Hippocampal formation (tissue), 2 donors: Measurements from ENCODE around the gene TPD52L1.
"Not testable (repeated sequence)": the region's sequence is repeated elsewhere in the genome, so short reads cannot be mapped to it uniquely, and the experiment has no call there.

Source experiments
- DNase-seq, 2 donors: peaks; one replicate each; lab custom pipeline; 2025; lab: John Stamatoyannopoulos, UW

Gene TPD52L1

DNA sequence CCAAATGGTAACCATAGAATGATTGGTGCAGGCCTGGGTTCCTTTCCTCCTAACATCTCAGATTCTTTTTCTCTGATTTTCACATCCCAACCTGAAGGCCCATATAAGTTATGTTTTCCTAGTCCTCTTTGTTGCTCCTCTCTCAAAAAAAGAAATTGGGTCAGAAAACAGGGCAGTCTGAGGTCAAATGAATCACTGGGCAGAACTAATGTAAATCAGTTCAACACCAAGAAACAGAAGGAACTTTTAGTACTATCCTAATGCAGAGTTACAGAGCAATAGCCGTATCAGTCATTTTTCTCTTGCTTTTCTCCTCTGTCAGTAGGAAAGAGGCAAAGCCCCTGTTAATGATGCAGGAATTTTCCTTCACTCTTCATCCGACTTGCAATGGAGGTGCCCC is 11.0 kb upstream of the TPD52L1 start:
- DNase-seq = no peak

DNA sequence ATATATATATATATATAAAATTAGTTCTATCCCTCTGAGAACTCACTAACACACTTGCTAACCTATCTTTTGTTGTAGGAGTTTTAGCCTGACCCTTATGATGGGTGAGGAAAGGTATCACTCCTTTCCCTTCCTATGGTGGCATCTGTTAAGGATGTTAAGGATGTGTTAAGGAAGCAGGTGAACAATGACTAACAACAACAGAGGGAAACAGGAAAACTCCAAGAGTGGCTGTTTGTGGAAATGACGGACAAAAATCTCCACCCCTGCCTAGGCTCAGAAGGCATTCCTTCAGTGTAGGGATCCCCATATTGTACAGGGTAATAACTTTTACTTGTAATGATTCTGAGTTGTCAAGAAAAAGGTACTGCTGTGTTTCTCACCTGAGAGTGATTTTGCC is 8.8 kb upstream of the TPD52L1 start:
- no peak for DNase-seq

DNA sequence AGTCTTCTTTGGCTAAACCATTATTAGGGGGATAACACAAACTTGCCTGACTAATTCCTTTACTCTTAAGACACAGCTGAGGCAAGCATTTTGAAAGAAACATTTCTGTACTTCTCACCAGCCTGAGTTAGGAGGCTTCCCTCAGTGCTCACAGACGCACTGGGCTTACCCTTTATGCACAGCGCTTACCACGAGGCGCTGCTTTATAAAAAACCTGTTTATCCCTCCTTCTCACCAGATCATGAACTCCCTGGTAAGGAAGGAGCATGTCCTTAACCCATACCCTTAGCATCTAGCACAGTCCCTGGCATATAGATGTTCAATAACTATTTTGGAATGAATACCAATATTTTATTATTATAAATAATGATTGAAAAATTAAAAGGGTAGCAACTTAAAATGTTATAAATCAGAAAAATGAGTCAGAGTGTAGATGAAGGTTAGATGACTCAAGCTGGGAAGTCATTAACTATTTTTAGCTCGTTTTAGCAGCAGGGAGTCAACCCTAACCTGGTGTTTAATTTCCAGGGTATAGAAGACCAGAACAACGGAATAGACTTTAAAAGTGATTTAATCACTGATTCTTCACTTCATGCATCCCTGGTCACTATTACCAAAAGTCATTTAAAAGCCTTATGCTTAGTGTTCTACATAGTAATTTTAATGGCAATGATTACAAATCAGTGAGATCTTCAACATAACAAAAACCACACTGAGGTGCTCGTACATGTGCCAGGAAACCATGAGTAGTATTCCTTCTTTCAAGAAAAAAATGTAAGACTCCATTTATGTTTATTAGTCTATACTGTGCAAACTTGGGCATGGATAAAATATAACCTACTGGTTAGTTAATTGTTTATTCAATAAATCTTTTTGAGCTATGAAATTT is 4.1 kb upstream of the TPD52L1 start:
- no peak for DNase-seq

DNA sequence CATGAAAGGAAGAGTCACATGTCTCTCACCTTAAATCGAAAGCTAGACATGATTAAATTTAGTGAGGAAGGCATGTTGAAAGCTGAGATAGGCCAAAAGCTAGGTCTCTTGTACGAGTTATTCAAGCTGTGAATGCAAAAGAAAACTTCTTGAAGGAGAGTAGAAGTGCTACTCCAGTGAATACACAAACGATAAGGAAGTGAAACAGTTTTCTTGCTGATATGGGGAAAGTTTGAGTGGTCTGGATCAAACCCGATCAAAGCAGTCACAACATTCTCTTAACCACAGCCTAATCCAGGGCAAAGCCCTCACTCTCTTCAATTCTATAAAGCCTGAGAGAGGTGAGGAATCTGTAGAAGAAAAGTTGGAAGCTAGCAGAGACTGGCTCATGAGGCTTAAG is 1.9 kb upstream of the TPD52L1 start:
- no peak for DNase-seq

DNA sequence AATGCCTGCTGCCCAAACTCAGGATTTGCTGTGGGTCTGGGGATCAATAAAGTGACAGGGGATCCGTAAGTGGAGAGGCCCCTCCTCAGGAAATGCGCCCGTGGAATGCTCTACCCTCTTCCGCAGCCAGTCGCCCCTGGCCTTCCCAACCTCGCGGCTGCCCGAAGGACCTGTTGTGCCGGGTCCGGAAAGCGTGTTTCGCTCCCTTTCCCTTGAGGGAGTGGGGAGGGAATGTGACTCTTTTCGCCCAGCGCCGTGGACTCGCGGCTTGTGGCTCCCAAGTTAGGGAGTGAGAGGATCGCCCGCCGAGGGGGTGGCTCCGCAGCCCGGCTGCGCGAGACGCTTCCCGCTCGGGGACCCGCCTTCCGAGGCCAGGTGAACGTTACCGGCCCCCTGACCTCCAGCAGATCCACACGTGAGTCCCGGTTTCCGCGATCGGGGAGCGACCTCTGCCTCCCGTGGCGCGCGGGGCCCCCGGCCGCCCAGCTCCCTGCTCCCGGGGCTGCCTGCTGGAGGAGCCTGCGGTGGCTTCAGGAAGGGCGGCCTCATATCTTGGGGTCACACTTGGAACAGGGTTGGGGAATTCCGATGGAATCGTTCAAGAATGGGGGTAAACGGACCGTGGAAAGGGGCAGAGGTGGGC is 666 bp downstream of the TPD52L1 start:
- DNase-seq = no peak

DNA sequence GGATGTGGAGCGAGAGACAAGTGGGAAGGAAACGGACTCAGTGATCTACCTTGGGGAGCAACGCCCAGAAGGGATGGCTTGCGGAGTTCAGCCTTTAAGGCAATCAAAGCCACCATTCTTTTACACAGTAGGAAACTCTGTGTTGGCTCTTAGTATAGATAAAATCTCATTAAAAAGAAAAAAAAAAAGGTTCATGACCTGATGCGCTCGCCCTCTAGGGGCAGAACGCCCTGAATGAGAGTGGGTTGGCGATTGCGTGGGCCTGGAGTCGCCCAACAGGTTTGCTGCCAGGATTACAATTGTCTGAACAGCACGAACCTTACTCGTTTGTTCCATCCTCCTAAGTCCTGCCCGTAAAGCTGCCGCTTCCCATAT is 1.2 kb downstream of the TPD52L1 start:
- peak in 1 of 2 donors; percentile 9 for DNase-seq

DNA sequence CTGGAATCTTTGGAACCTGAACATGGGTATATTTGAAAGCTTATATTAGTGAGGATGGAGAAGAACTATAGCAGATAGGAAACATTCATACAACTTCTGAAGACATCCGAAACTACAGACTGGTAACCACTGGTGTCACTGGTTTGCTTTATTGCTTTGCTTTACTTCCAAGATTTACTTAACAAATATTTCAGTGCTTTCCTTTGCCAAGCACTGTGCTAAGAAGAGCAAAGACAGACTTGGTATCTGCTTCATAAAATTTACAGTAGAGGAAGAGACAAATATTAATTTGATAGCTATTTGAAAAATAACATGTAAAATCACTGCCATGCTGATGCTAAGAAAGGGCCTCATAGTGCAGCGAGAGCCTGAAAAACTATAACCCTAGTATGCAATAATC is 1.8 kb downstream of the TPD52L1 start:
- DNase-seq = no peak

DNA sequence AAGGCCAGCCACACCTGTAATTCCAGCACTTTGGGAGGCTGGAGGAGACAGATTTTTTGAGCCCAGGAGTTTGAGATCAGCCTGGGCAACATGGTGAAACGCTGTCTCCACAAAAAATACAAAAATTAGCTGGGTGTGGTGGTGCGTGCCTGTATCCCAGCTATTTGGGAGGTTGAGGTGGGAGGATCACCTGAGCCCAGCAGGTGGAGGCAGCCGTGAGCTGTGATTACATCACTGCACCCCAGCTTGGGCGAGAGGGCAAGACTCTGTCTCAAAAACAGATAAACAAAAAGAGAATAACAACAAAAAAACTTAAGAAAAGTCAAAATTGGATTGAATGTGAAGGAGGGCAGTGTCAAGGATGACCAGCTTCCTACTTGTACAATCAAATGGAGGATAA is 2.9 kb downstream of the TPD52L1 start:
- no peak for DNase-seq

DNA sequence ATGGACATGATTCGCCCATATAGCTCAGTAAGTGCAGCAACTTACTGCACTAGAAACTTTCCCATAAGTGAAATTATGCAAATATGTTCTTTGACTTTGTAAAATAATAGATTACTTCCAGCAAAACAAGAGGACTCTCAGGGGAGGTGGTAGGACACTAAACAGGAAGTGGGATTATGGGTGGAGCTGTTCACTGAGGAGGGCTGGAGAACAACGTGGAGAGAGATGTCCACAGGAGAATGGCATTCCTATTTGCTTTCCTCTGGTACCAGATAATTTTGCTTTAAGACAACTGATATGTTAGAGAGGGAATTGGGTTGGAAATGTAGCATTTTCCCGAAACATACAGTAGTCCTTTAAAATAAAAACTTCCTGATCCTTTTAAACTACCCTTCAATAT is 3.7 kb downstream of the TPD52L1 start:
- DNase-seq = no peak

DNA sequence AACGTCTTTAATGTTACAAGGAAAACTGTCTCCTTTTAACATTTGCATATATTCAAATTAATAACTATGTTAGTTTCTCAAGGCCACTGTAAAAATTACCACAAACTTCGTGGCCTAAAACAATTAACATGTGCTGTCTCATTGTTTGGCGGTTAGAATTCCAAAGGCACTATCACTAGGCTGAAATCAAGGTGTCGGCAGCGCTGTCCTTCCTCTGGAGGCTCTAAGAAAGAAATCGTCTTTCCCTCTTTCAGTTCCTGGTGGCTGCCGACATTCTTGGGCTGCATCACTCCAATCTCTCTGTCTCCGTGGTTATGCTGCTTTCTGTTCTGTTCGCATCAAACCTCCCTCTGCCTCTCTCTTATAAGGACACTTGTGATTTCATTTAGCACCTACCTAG is 4.2 kb downstream of the TPD52L1 start:
- DNase-seq = peak in 1 of 2 donors; percentile 4

DNA sequence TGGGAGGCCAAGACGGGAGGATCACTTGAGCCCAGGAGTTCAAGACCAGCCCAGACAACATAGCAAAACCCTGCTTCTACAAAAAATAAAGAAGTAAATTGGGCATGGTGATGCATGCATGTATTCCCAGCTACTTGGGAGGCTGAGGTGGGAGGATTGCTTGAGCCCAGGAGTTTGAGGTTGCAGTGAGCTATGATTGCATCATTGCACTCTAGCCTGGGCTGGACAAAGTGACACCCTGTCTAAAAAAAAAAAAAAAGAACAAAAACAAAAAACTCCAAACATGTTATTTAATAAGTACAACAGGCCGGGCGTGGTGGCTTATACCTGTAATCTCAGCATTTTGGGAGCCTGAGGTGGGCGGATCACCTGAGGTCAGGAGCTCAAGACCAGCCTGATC is 9.8 kb downstream of the TPD52L1 start:
- DNase-seq = not testable (repeated sequence)

DNA sequence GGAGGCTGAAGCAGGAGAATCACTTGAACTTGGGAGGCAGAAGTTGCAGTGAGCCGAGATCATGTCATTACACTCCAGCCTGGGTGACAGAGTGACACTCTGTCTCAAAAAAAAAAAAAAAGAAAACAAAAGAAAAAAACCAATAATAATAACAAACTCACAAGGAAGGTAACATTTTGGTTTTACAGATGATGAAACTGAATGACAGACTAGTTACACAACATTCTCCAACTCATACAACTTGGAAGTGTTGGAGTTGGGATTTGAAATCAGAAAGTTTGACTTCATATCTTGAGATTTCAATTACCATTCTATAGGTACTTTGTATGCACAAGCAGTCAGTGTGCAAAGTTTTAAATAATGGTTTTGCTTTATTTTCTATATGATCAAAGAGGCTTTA is 10.2 kb downstream of the TPD52L1 start:
- DNase-seq = no peak

DNA sequence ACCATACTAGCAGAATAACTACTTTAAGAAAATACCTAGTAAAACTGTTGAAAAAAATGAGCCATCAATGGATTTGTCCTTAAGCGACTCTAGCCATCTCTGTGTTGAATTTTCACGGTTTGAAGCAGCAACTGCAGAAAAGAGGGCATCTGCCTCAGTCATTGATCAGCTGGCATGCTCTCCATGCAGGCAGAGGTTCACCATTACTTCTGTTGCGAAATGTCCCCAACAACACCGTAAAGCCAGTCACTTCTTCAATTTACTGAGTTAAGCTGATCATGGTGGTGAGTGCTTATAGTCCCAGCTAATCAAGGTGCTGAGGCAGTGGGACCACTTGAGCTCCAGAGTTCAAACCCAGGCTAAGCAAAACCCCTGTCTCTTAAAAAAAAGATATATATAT is 11.1 kb downstream of the TPD52L1 start:
- DNase-seq = no peak

DNA sequence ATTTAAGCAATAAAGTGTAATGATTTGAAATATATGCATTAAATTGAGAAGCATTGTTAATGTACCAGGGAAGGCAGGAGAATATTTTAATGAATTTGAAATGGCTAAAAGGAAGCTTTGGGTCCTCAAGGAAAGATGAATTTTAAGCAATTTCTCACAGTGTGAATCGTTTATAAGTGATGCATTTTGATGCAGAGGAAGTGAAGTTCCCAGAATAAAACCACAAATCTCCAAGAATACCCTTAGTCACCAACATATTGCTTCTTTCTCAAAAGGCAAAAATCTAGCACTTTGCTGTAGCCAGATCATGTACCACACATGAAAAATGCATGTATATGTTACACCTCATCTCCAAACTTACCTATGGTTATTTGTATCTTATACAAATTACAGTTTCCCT is 11.7 kb downstream of the TPD52L1 start:
- DNase-seq = no peak

DNA sequence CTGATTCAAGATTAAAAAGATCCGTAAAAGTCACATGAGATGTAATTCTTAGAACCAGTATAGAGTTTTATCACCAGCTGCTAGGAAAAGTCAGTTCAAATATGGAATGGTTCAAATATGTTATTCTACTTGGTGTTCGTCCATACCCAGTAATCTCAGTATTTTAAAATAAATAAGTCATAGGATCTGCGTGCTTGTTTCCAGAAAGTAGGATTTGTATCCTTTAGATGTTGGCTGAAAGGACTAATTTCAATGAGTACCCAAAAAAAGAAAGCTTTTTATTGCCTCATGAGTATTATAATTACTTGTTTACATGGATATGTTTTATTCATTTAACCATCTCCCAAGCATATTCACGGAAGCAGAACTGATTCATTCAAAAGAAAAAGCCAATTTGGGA is 12.2 kb downstream of the TPD52L1 start:
- DNase-seq = peak in 1 of 2 donors; percentile 59

DNA sequence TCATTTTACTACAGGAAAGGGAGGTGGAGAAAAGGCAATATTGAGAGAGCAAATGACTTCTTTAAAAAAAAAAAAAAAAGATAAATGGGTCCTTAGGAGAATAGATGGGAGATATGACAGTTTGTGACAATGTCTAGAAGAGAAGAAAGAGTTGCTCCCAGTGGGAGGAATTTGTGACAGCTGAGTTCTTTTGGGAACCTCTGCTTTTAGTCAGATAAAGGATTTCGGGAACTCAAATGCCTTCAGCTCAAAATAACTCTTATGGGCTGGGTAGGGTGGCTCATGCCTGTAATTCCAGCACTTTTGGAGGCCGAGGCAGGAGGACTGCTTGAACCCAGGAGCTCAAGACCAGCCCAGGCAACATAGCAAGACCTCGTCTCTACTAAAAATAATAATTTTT is 13.1 kb downstream of the TPD52L1 start:
- no peak for DNase-seq

DNA sequence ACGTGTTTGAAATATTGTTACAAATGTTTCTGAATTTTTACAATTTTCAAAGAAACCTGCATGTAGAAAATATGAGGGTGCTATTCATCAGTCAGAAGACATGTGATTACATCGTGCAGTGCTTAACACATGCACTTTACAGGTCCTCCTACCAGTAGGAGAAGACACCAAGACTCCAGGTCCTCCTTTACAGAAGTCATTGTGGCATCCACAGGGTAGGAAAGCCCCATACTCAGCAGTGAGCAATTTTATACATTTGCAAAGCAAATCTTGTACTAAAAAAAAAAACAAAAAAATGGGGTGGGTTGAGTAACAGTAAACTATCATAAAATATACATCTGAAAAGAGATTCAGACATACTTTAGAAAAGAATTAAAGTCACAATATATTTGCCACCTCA is 14.0 kb downstream of the TPD52L1 start:
- DNase-seq = no peak

DNA sequence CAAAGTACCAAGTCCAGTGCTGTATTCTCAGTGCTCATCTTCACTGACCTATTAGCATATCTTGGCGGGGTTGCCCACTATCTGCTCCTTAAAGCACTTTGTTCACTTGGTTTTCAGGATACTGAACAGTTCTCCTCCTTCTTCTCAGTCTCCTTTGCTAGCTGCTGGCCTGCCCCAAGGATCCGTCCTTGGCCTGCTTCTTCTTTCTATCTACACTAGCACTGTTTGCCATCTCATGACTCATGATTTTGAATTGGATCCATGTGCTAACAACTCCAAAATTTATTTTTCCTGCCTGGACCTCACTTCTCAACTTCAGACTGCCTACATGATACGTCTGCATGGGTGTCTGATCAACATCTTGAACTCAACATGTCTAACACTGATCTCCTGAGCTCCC is 15.5 kb downstream of the TPD52L1 start:
- no peak for DNase-seq

DNA sequence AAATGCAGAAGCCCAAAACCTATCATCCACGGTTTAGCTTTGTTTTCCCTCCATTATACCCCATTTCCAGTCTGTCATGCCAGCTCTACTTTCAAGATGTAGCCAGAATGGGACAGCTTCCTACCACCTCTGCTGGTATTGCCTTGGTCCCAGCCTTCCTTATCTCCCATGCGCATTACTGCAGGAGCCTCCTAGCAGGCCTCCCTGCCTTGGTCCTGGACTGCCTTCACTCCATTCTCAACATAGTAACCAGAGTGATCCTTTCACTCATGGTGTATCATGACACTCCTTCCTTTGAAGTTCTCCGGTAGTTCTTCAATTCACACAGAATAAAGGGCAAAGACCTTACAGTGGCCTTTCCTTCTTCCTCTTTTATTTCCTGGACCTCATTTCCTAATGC is 15.9 kb downstream of the TPD52L1 start:
- no peak for DNase-seq

DNA sequence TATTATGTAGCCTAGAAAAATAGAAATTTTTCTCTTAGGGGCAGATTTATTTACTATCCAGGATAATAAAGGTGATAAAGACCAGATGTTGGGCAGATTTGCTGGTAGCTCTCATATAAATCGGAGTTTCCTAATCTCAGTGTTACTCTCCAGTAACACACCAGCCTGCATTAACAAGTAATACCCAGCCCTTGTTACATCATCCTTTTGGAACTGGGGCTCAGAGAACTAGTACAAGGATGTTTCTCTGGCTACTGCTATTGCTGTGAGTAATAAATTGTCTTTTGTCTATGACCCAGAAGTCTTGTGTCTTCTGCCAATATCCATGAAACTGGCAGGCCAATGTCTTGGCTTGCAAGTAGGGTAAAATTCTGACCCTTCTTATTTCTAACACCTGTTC is 16.8 kb downstream of the TPD52L1 start:
- peak in 1 of 2 donors; percentile 31 for DNase-seq

DNA sequence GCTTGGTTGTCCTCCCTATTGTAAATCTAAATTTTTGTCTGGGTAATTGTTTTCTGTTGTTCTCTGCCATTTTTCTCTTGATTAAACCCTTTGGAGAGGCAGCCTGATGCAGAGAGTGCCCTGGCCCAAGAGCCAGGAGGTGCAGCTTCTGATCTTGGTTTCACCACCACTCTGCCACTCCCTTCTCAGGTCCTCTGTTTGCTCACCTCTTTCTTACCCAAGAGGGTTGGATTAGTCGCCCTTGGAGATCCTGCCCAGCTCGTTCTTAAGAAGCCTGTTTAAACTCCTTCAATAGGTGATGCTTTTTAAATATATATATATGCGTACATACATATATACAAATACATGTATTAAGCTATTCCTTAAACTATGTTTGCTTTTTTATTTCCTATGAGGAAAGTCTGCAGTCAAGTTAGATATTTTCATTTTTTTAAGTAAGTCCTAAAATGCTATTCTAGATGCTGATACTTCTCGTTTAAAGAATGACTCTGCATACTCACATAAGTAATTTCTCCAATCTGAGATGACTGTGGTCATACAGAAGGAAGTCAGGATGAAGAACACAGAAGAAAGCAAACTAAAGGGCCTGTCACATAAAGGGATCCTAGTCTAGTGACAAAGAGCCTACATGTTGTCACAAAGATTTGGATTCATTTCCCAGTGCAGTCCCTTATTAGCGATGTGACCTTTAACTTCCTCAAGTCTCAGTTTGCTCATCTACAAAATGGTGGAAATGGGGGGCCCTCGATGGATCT is 19.9 kb downstream of the TPD52L1 start:
- no peak for DNase-seq

DNA sequence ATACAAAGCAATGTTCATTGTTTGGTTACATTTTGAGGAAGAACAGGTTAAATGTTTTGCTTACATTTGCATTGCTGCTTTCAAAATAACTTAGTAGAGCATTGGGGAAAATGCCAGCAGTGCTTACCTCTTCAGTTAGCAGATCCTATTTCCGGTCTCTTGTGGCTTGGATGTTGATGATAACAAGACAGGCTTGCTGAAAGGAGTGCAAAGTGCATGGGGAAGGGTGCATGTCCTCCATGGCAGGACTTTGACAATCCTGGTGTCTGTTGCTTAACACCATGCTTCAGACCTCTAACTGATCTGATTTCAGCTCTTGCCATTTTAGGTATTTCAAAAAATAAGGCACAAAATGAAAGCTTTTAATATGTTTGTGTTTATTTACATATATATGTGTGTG is 21.1 kb downstream of the TPD52L1 start:
- no peak for DNase-seq

DNA sequence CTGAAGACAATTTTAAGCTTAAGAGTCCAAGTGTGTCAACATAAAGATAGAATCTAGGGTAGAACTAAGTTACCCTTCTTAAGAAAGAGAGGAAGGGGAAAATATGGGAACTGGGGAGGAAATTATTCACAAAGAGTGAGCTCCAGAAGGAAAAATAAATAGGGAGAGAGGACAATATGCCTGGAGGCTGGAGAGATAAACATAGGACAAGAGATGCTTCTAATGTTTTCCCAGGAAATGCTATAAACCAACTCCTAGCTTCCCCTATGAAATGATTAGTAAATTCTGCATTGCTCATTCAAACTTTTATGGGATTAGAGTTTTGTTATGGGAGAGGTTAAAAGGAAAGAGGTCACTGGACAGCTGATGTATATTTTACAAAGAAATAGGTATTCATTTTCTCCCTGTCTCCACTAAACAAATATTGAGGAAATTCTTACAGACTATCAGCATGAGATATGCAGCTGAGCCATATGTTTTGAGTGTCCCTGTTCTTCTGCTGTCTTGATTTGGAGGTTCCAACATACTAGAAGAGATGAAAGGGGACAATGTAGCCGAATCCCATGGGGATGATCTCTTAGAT is 22.0 kb downstream of the TPD52L1 start:
- DNase-seq = no peak
